Peyer's patch (tissue), 4 donors: Measurements from ENCODE around the gene NMB.
"Not testable (repeated sequence)": the region's sequence is repeated elsewhere in the genome, so short reads cannot be mapped to it uniquely, and the experiment has no call there.

Source experiments
- CTCF ChIP-seq, 6 experiments: fragments of 450-650 bp in 4 of 6; fragments of 200-600 bp in 2 of 6; sonication (generic) in 1 of 6; IDR thresholded peaks; one replicate each; pipeline ENCODE4 v1.5.1; 2017 to 2019; ENCODE audit warnings: antibody characterized with exemption in 6 of 6, mild to moderate bottlenecking in 3 of 6, moderate library complexity in 1 of 6
- POLR2A ChIP-seq, 2 donors: fragments of 450-650 bp; IDR thresholded peaks; one replicate each; pipeline ENCODE4 v1.5.1; 2017; ENCODE audit warnings: antibody characterized with exemption in 2 of 2, mild to moderate bottlenecking in 2 of 2, moderate library complexity in 2 of 2

GRCh38 chr15:84642640-84643039 is 15.4 kb downstream of the NMB start:
- not testable (repeated sequence) for TF ChIP-seq CTCF, POLR2A (IDR thresholded peaks at IDR 0.05)
